Fibroblast of lung (primary cell): Measurements from ENCODE around the gene CREM.

ENCODE experiments used
- CTCF ChIP-seq, 2 donors: IDR thresholded peaks in 1 of 2; conservative IDR thresholded peaks in 1 of 2; 1 replicate in 1 of 2; 2 replicates in 1 of 2; pipeline ENCODE4 v1.5.1; 2011 to 2012; ENCODE audit warnings: low read length in 2 of 2, control low read depth in 1 of 2, inconsistent platforms in 1 of 2, low read depth in 1 of 2, mild to moderate bottlenecking in 1 of 2
- EZH2 ChIP-seq: IDR thresholded peaks from 2 replicates; pipeline ENCODE4 v1.5.1; 2012; ENCODE audit warnings: low read length, control low read depth, mild to moderate bottlenecking; ENCODE audit errors: missing control alignments

GRCh38 chr10:35096312-35096711 lies 30.3 kb upstream of the CREM start:
- TF ChIP-seq CTCF (conservative IDR thresholded peaks at IDR 0.05 in 1 of 2, IDR thresholded peaks at IDR 0.05 in 1 of 2; ENCODE audit: low read depth in 1 of 2, low read length in 2 of 2) (no peak), EZH2 (no peak)
